GM12865 (cell line): ENCODE results near the gene SRRT.
"Not testable (repeated sequence)": the region's sequence is repeated elsewhere in the genome, so short reads cannot be mapped to it uniquely, and the experiment has no call there.

Experiments used
- DNase-seq: peaks from one replicate; pipeline ENCODE4 v3.0.0; 2010; ENCODE audit warnings: low read depth
- H3K4me3 ChIP-seq: 2 replicates; pipeline ENCODE4 v1.5.1; 2011; ENCODE audit warnings: mild to moderate bottlenecking, low read depth, low read length, control low read depth
- CTCF ChIP-seq: IDR thresholded peaks from 2 replicates; pipeline ENCODE4 v1.5.1; 2011; ENCODE audit warnings: low read length, control low read depth, low read depth, inconsistent platforms; ENCODE audit not compliant: insufficient read depth; ENCODE audit errors: missing control alignments

The SRRT gene

DNA sequence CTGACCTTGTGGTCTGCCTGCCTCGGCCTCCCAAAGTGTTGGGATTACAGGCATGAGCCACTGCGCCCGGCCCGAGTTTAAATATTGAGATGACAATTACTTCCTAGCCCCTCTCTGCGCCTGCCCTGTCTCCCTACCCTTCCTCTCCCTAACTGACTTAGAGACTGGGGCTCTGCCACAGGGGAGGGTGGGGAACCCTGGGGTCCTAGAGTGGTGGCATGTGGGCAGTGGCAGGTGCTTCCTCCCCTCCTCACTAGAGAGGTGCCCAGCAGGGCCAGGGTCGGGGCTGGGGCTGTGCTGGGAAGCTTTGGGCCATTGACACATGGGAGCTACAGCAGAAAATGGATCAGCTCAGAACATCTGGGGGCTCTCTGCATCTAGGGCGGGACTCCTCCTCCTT is 27.7 kb downstream of the SRRT start:
- TF ChIP-seq CTCF: no peak
- no peak overlapping the region for H3K4me3 ChIP-seq
- DNase-seq: no peak

- DNase-seq: no peak
- H3K4me3 ChIP-seq: no peak overlapping the region
- TF ChIP-seq CTCF: no peak
Measured at GRCh38 chr7:100908512-100908911, 33.6 kb downstream of the SRRT start.

DNA sequence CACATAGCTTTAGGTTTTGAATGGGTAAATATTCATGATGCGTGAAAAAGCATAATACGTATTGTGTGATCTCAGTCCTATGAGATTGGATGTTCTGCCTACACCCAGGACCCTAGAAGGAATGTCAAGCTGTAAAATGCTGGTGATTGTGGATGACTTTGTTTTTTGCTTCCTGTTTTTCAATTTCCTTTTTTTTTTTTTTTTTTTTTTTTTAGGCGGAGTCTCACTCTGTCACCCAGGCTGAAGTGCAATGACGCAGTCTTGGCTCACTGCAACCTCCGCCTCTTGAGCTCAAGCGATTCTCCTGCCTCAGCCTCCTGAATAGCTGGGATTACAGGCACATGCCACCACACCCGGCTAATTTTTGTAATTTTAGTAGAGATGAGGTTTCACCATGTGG is 35.5 kb downstream of the SRRT start:
- DNase-seq, H3K4me3 ChIP-seq: not testable (repeated sequence)

DNA sequence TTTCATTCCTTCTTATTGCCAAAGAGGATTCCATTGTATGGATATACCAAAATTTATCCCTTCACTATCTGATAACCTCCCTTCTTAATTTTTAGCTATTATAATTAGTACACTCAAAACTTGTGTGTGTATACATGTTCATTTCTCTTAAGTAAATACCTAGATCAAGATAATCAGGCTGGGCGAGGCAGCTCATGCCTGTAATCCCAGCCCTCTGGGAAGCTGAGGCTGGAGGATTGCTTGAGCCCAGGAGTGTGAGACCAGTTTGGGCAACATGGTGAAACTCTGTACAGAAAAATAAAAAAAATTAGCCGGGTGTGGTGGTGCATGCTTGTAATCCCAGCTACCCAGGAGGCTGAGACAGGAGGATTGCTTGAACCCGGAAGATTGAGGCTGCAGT is 36.6 kb downstream of the SRRT start:
- no peak for TF ChIP-seq CTCF
- no peak overlapping the region for H3K4me3 ChIP-seq
- DNase-seq: no peak

- no peak for TF ChIP-seq CTCF
- no peak overlapping the region for H3K4me3 ChIP-seq
Measured at GRCh38 chr7:100914208-100914878, 39.4 kb downstream of the SRRT start.

DNA sequence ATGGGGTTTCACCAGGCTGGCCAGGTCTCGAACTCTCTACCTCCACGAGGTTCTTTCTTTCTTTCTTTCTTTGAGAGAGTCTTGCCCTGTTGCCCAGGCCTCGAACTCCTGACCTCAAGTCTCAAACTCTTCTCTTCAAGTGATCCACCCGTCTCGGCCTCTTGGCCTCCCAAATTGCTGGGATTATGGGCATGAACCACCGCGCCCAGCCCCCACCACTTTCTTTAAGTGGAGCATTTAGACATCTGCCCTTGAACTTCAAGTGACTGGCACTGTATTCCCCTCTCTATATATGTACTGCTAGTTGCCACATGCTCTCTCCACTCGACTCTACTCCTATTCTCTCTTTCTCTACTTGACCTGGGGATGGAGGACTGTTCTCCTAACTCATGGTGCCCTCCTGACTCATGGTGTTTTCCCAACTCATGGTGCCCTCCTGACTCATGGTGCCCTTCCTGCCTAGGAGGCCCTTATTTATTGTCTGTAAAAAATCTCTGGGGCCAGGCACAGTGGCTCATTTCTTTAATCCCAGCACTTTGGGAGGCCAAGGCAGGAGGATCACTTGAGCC is 40.1 kb downstream of the SRRT start:
- DNase-seq: no peak
- no peak for TF ChIP-seq CTCF
- no peak overlapping the region for H3K4me3 ChIP-seq

More at GRCh38 chr7:100914208-100914878, 39.4 kb downstream of the SRRT start:
- no peak for DNase-seq

GRCh38 chr7:100919335-100919734 is 44.4 kb downstream of the SRRT start:
- not testable (repeated sequence) for H3K4me3 ChIP-seq, DNase-seq

GRCh38 chr7:100919779-100920437 is 45.0 kb downstream of the SRRT start:
- not testable (repeated sequence) for DNase-seq, H3K4me3 ChIP-seq
